ENCODE measurements around the gene P3R3URF. TPM values are rescaled to one million over a fixed set of nuclear protein-coding genes. Genes with fewer than 3 reads are reported as not detected.

The P3R3URF gene
- total and polyA plus RNA-seq, 9 of the 15 experiments (the other 6 are each of a cell fraction or from before 2014, with no cell fraction given), result not detected

DNA sequence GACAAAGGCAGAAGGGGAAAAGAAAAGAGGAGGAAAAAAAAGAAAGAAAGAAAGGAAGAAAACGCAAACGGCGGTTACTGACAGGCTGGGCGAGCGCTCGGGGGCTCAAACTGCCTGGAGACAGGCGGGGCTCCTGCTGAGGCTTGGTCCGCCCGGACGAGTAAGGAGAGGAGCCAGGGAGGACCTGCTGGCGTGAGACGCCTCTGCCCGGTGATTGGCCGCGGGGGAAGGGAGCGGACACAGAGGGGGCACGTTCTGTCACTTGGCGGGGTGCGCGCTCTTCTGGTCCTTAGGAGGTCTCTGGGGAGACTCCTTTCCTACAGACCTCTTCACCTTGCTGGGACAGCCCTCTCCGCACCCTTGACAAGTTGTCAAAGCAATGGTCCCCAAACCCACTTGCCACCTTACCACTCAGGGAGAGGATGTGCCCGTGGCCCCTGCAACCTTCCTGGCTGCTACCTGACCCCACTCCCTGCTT is 43.1 kb downstream of the P3R3URF start (continued):
- TF ChIP-seq, protein P1, sequence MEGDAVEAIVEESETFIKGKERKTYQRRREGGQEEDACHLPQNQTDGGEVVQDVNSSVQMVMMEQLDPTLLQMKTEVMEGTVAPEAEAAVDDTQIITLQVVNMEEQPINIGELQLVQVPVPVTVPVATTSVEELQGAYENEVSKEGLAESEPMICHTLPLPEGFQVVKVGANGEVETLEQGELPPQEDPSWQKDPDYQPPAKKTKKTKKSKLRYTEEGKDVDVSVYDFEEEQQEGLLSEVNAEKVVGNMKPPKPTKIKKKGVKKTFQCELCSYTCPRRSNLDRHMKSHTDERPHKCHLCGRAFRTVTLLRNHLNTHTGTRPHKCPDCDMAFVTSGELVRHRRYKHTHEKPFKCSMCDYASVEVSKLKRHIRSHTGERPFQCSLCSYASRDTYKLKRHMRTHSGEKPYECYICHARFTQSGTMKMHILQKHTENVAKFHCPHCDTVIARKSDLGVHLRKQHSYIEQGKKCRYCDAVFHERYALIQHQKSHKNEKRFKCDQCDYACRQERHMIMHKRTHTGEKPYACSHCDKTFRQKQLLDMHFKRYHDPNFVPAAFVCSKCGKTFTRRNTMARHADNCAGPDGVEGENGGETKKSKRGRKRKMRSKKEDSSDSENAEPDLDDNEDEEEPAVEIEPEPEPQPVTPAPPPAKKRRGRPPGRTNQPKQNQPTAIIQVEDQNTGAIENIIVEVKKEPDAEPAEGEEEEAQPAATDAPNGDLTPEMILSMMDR (IDR thresholded peaks at IDR 0.05 in 2 of 3, conservative IDR thresholded peaks at IDR 0.05 in 1 of 3; ENCODE audit: insufficient read depth in 2 of 3, low read depth in 1 of 3, low read length in 3 of 3), result no peak
- no peak for TF ChIP-seq HNRNPUL1 (IDR thresholded peaks at IDR 0.05; ENCODE audit: low read length)
- peak; percentile 39; the same call in 1 of the 2 replicates for TF ChIP-seq HEY1 (CRISPR knock-in tag; IDR thresholded peaks at IDR 0.05; ENCODE audit: borderline replicate concordance)
- TF ChIP-seq CTBP1 (IDR thresholded peaks at IDR 0.05; ENCODE audit: borderline replicate concordance), result no peak
- no peak for TF ChIP-seq HDAC3 (IDR thresholded peaks at IDR 0.05; ENCODE audit: borderline replicate concordance, partially characterized antibody)
- TF ChIP-seq KHSRP (IDR thresholded peaks at IDR 0.05), result no peak

DNA sequence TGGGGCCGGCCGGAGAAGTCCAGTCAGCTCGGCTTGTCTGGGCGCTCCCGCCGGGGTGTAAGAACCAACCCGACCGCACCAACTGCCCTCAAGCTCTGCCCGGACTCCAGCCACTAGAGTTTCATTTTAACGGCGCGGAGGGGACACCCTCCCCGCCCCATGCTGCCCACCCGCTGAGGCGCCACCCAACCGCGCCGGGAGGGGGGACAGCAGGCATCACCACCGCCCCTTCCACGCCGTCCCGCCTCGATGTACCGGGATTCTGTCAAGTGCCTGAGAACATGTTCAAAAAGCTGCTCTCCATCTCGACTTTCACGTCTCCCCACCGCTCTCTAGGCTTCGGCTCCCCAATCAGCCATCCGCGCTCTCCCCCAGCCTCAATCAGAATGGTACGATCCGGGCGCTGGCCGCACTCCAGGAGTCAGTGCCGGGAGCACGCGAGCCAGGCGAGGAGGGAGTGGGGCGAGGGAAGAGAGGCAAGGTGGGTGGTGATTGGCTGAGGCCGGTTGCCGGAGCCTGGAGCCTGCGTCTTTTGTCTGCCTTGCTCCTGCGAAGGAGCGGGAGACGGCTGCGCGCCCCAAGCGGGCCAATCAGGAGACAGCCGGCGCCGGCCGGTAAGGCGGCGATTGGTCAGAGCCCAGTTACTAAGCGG is 43.6 kb downstream of the P3R3URF start, which contains the start of gene PIK3R3:
Gene PIK3R3, minus strand, starts transcription at position 101 of the 652 bp plus-strand sequence. CDS start 677 bp downstream, outside the sequence.
- under 1% methylated on average over 51 of the region's 55 CpGs for WGBS (ENCODE audit: insufficient coverage, low coverage, missing lambda C conversion rate)
- Histone ChIP-seq H3K27ac (ENCODE audit: extremely low read depth, low read depth, low read length) (peak within 1 kb of the TSS; percentile 95), H3K4me1 (replicated peaks in 1 of 2; ENCODE audit: control insufficient read depth in 2 of 2, insufficient read depth in 2 of 2, low read length in 2 of 2) (peaks cover 13 to 21% of the 10 kb centered on the region in 2 experiments; a peak in 4 of 5 replicates), H3K36me3 (ENCODE audit: control insufficient read depth, insufficient read depth, low read length) (no peaks in the 10 kb centered on the region; the same call in 2 of the 3 replicates), H3K9me3 (replicated peaks; ENCODE audit: control insufficient read depth, insufficient read depth, low read depth, low read length) (no peaks in the 10 kb centered on the region; the same call in 1 of the 2 replicates), H3K9ac (ENCODE audit: insufficient read depth in 1 of 2, low read depth in 2 of 2, low read length in 2 of 2) (peak within 1 kb of the TSS; percentile 80 to 96), H3K4me3 (peak within 1 kb of the TSS; percentile 61), H3K9me1 (ENCODE audit: control insufficient read depth, insufficient read depth, low read length) (no peaks in the 10 kb centered on the region), H4K20me1 (replicated peaks; ENCODE audit: control insufficient read depth, insufficient read depth, low read length) (no peaks in the 10 kb centered on the region), H3K27me3 (ENCODE audit: control insufficient read depth in 2 of 2, insufficient read depth in 2 of 2, low read length in 2 of 2) (no peaks in the 10 kb centered on the region), H3K79me2 (ENCODE audit: control insufficient read depth, insufficient read depth, low read length) (peaks cover 19% of the 10 kb centered on the region; the same call in 2 of the 3 replicates), H2AFZ (ENCODE audit: low read depth, low read length) (peak within 1 kb of the TSS; percentile 99), H3K4me2 (ENCODE audit: insufficient read depth, low read length) (peak within 1 kb of the TSS; percentile 93)
- intact Hi-C loops (cut with micrococcal nuclease), result loop anchor here (1.0 to 2.0 kb wide), 3 partner anchors 26 to 96 kb away; no protein-coding TSS in a partner anchor
- FAIRE-seq (peak; percentile 95), DNase-seq (ENCODE audit: extremely low read depth in 1 of 4, low spot score in 3 of 4) (peak; percentile 99 to 100 (median 100)), ATAC-seq (peak; percentile 97)
- in situ Hi-C loops (cut with MboI), result no loop called here
- CTCF ChIA-PET (ENCODE audit: low intra/inter-chr PET ratio), result no interaction called here
- POLR2A ChIA-PET, result interaction anchor here (0.6 to 4.6 kb wide), 38 partner anchors 10 to 564 kb away, joined by 3 to 53 read pairs (median 5); no protein-coding TSS in a partner anchor
- no TSS peak for BruUV-seq (replicated peaks)
- TF ChIP-seq TCF3 (CRISPR knock-in tag; IDR thresholded peaks at IDR 0.05), result peak; percentile 52
- TF ChIP-seq, protein P2, sequence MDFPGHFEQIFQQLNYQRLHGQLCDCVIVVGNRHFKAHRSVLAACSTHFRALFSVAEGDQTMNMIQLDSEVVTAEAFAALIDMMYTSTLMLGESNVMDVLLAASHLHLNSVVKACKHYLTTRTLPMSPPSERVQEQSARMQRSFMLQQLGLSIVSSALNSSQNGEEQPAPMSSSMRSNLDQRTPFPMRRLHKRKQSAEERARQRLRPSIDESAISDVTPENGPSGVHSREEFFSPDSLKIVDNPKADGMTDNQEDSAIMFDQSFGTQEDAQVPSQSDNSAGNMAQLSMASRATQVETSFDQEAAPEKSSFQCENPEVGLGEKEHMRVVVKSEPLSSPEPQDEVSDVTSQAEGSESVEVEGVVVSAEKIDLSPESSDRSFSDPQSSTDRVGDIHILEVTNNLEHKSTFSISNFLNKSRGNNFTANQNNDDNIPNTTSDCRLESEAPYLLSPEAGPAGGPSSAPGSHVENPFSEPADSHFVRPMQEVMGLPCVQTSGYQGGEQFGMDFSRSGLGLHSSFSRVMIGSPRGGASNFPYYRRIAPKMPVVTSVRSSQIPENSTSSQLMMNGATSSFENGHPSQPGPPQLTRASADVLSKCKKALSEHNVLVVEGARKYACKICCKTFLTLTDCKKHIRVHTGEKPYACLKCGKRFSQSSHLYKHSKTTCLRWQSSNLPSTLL (IDR thresholded peaks at IDR 0.05), result peak; percentile 76; the same call in 1 of the 2 replicates
- TF ChIP-seq ZNF224 (CRISPR knock-in tag; IDR thresholded peaks at IDR 0.05), result peak; percentile 90
- TF ChIP-seq POLR3G (IDR thresholded peaks at IDR 0.05; ENCODE audit: extremely low read depth, insufficient read length, insufficient replicate concordance), result no peak
- peak; percentile 81 for TF ChIP-seq FOS (IDR thresholded peaks at IDR 0.05; ENCODE audit: extremely low read depth, insufficient read length)
- peak in 1 of 2 experiments; percentile 53; a peak in 1 of 4 replicates for TF ChIP-seq CSDE1 (IDR thresholded peaks at IDR 0.05)
- TF ChIP-seq, protein P3, sequence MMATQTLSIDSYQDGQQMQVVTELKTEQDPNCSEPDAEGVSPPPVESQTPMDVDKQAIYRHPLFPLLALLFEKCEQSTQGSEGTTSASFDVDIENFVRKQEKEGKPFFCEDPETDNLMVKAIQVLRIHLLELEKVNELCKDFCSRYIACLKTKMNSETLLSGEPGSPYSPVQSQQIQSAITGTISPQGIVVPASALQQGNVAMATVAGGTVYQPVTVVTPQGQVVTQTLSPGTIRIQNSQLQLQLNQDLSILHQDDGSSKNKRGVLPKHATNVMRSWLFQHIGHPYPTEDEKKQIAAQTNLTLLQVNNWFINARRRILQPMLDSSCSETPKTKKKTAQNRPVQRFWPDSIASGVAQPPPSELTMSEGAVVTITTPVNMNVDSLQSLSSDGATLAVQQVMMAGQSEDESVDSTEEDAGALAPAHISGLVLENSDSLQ (IDR thresholded peaks at IDR 0.05), result peak; percentile 87
- no peak for TF ChIP-seq POU5F1 (IDR thresholded peaks at IDR 0.05; ENCODE audit: borderline replicate concordance, low read depth, low read length, partially characterized antibody)
- peak; percentile 48 to 51; a peak in 2 of 4 replicates for TF ChIP-seq SIX5 (IDR thresholded peaks at IDR 0.05; ENCODE audit: borderline replicate concordance in 1 of 2, insufficient read depth in 1 of 2, low read depth in 1 of 2, low read length in 2 of 2)
